ENCODE results near the gene KLHL13. TPM values are rescaled to one million over a fixed set of nuclear protein-coding genes. Genes with fewer than 3 reads are reported as not detected.

Gene KLHL13
- total RNA-seq, 6 experiments from 2014 or later, result 1.2 to 3.2 (median 1.8) TPM

DNA sequence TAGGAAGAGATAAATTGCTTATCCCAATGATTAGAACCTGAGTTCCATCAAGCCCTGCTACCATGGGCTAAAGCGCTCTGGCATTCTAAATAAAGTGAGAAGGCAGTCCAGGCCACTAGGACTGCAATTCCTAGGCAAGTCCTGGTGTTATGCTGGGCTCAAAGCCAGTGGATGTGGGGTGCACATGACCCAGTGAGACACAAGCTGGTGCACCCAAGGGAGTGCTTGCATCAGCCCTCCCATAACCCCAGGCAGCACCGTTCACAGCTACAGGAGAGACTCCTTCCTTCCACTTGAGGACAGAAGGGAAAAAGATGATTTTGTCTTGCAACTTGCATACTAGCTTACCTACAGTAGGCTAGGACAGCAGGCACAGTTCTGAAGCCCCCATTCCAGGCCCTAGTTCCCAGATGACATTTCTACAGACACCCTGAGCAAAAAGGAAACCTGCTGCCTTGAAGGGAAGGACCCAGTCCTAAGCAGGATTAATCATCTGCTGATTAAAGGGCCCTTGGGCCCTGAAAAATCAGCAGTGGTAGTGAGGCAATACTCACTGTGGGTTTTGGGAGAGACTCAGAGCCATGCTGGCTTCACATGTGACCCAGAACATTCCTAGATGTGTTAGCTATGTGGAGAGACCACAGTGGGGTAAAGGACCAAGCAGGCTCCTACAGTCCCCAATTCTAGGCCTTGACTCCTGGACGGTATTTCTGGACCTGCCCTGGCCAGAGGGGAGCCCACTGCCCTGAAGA, 77.8 kb downstream of the KLHL13 start:
- intact Hi-C loops (cut with DNase I), result no loop called here
- no peak for TF ChIP-seq POLR2A (IDR thresholded peaks at IDR 0.05)
- TF ChIP-seq, protein P1, sequence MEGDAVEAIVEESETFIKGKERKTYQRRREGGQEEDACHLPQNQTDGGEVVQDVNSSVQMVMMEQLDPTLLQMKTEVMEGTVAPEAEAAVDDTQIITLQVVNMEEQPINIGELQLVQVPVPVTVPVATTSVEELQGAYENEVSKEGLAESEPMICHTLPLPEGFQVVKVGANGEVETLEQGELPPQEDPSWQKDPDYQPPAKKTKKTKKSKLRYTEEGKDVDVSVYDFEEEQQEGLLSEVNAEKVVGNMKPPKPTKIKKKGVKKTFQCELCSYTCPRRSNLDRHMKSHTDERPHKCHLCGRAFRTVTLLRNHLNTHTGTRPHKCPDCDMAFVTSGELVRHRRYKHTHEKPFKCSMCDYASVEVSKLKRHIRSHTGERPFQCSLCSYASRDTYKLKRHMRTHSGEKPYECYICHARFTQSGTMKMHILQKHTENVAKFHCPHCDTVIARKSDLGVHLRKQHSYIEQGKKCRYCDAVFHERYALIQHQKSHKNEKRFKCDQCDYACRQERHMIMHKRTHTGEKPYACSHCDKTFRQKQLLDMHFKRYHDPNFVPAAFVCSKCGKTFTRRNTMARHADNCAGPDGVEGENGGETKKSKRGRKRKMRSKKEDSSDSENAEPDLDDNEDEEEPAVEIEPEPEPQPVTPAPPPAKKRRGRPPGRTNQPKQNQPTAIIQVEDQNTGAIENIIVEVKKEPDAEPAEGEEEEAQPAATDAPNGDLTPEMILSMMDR (IDR thresholded peaks at IDR 0.05), result no peak
- no peak overlapping the region for H3K27ac ChIP-seq
- H3K9me3 ChIP-seq, result no peaks in the 10 kb centered on the region
- H3K36me3 ChIP-seq, result no peaks in the 10 kb centered on the region
- ATAC-seq (no peak), DNase-seq (no peak)
- no peak overlapping the region for H3K4me3 ChIP-seq
- H3K4me1 ChIP-seq, result no peaks in the 10 kb centered on the region
- no peaks in the 10 kb centered on the region for H3K27me3 ChIP-seq
- 67% methylated on average over 1 of the region's 3 CpGs for WGBS (ENCODE audit: insufficient coverage, low coverage, low lambda C conversion rate, missing lambda C conversion rate)

DNA sequence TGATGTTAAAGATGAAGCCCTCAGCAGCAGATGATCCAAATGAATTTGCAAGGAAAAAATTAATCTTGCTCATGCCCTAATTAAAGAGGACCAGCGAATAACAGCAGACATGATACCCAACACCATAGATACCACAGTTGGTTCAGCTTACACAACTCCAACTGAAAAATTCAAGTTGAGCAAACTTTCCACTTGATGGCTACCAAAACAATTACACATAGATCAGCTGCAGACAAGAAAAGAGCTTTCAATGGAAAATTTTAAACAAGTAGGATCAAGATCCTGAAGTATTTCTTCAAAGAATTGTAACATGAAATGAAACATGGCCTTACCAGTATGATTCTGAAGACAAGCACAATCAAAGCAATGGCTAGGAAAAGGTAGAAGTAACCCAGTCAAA, 90.0 kb downstream of the KLHL13 start:
- Histone ChIP-seq H3K4me3 (no peak overlapping the region), H3K27ac (no peak overlapping the region), H3K27me3 (no peaks in the 10 kb centered on the region), H3K9me3 (no peaks in the 10 kb centered on the region), H3K4me1 (no peaks in the 10 kb centered on the region), H3K36me3 (no peaks in the 10 kb centered on the region)
- intact Hi-C loops (cut with DNase I), result no loop called here
- ATAC-seq (no peak), DNase-seq (no peak)
- TF ChIP-seq POLR2A (IDR thresholded peaks at IDR 0.05), result no peak
- TF ChIP-seq, protein P1 (IDR thresholded peaks at IDR 0.05), result no peak
- WGBS (ENCODE audit: insufficient coverage, low coverage, low lambda C conversion rate, missing lambda C conversion rate), result 56% methylated on average over 1 of the region's 1 CpG

DNA sequence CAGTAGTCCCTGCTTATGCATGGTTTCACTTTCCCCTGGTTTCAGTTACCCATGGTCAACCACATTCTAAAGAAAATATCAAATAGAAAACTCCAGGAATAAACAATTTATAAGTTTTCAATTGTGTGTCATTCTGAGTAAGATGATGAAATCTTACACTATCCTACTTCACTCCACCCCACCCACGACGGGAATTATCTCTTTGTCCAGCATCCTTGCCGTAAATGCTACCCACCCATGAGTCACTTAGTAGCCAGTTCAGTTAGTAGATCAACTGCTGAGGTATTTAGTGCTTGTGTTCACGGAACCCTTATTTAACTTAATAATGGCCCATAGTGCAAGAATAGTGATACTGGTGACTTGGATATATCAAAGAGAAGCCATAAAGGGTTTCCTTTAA, 91.4 kb downstream of the KLHL13 start:
- WGBS (ENCODE audit: insufficient coverage, low coverage, low lambda C conversion rate, missing lambda C conversion rate), result 45% methylated on average over 4 of the region's 4 CpGs
- Histone ChIP-seq H3K4me1 (no peaks in the 10 kb centered on the region), H3K4me3 (no peak overlapping the region), H3K9me3 (no peaks in the 10 kb centered on the region), H3K36me3 (no peaks in the 10 kb centered on the region), H3K27me3 (no peaks in the 10 kb centered on the region), H3K27ac (no peak overlapping the region)
- TF ChIP-seq, protein P1 (IDR thresholded peaks at IDR 0.05), result no peak
- no peak for TF ChIP-seq POLR2A (IDR thresholded peaks at IDR 0.05)
- DNase-seq (no peak), ATAC-seq (no peak)
- intact Hi-C loops (cut with DNase I), result no loop called here

DNA sequence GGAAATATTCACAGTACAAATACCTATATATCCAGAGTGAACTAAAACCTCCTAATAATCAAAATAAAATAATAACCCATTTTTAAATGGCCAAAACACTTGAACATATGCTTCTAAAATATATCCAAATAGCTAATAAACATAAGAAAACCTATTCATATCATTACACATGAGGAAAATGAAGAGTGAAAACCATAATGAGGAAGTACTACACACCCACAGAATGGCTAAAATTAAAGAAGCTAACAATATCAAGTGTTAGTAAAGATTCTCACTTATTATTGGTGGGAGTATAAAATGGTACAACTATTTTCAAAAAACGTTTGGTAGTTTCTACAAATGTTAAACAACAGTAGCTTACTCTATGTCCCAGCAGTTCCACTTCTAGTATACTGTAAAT, 92.1 kb downstream of the KLHL13 start:
- Histone ChIP-seq H3K27ac (no peak overlapping the region), H3K36me3 (no peaks in the 10 kb centered on the region), H3K27me3 (no peaks in the 10 kb centered on the region), H3K4me3 (no peak overlapping the region), H3K4me1 (no peaks in the 10 kb centered on the region), H3K9me3 (no peaks in the 10 kb centered on the region)
- intact Hi-C loops (cut with DNase I), result no loop called here
- no peak for DNase-seq
- WGBS (ENCODE audit: insufficient coverage, low coverage, low lambda C conversion rate, missing lambda C conversion rate), result 3% methylated on average over 1 of the region's 1 CpG
- ATAC-seq, result no peak
- TF ChIP-seq POLR2A (IDR thresholded peaks at IDR 0.05), result no peak
- TF ChIP-seq, protein P1 (IDR thresholded peaks at IDR 0.05), result no peak

Data from right lobe of liver (tissue), 6 donors.